Common myeloid progenitor, CD34-positive (primary cell): ENCODE measurements around the gene DNAJC15.

Source experiments
- CTCF ChIA-PET: fragments of 350-600 bp; sonication (Branson Sonifier 250); formaldehyde crosslinking; loops from one replicate; lab custom pipeline; 2021; ENCODE audit warnings: antibody characterized with exemption; lab: Charles Lee
- POLR2A ChIA-PET: fragments of 350-600 bp; sonication (Branson Sonifier 250); formaldehyde crosslinking; loops from one replicate; lab custom pipeline; 2021; ENCODE audit warnings: antibody characterized with exemption; lab: Charles Lee
- DNase-seq, 3 donors: peaks; one replicate each; pipeline versions ENCODE4 v3.0.0 to v3.0.0-alpha.2; 2013
- H3K27ac ChIP-seq, 2 experiments: 1 replicate in 1 of 2; 2 replicates in 1 of 2; pipeline ENCODE4 v1.7.0; 2013; ENCODE audit warnings: inconsistent platforms in 2 of 2, low read length in 2 of 2, mild to moderate bottlenecking in 2 of 2, low read depth in 1 of 2, moderate library complexity in 1 of 2; ENCODE audit not compliant: severe bottlenecking in 2 of 2, insufficient read depth in 1 of 2, poor library complexity in 1 of 2
- H3K27me3 ChIP-seq, 5 experiments: replicated peaks in 2 of 5; 1 replicate in 3 of 5; 2 replicates in 2 of 5; pipeline versions ENCODE4 v1.6.1 to v1.7.0; 2013; ENCODE audit warnings: low read length in 4 of 5, mild to moderate bottlenecking in 2 of 5, moderate library complexity in 2 of 5, inconsistent platforms in 1 of 5; ENCODE audit not compliant: insufficient read depth in 5 of 5, control insufficient read depth in 4 of 5
- H3K36me3 ChIP-seq, 4 experiments: 1 replicate in 2 of 4; 2 replicates in 2 of 4; pipeline versions ENCODE4 v1.6.1 to v1.7.0; 2013; ENCODE audit warnings: low read length in 3 of 4, control low read depth in 1 of 4, mild to moderate bottlenecking in 1 of 4; ENCODE audit not compliant: control insufficient read depth in 4 of 4, insufficient read depth in 4 of 4
- H3K4me1 ChIP-seq, 4 experiments: 1 replicate in 3 of 4; 2 replicates in 1 of 4; pipeline versions ENCODE4 v1.6.1 to v1.7.1; 2013; ENCODE audit warnings: low read length in 3 of 4, mild to moderate bottlenecking in 3 of 4, control low read depth in 1 of 4, inconsistent platforms in 1 of 4, moderate library complexity in 1 of 4; ENCODE audit not compliant: control insufficient read depth in 4 of 4, insufficient read depth in 4 of 4; ENCODE audit errors: control extremely low read depth in 1 of 4
- H3K4me3 ChIP-seq, 7 experiments: 1 replicate in 4 of 7; 2 replicates in 3 of 7; pipeline versions ENCODE4 v1.5.1 to v1.7.0; 2013; ENCODE audit warnings: mild to moderate bottlenecking in 7 of 7, low read length in 6 of 7, moderate library complexity in 6 of 7, inconsistent platforms in 2 of 7, low read depth in 2 of 7, control low read depth in 1 of 7; ENCODE audit not compliant: insufficient read depth in 4 of 7, control insufficient read depth in 1 of 7; ENCODE audit errors: extremely low read depth in 1 of 7
- H3K9me3 ChIP-seq, 5 experiments: 1 replicate in 4 of 5; 2 replicates in 1 of 5; pipeline versions ENCODE4 v1.6.1 to v1.7.1; 2013; ENCODE audit warnings: low read length in 4 of 5, mild to moderate bottlenecking in 2 of 5, inconsistent platforms in 1 of 5, low read depth in 1 of 5, moderate library complexity in 1 of 5; ENCODE audit not compliant: control insufficient read depth in 4 of 5, insufficient read depth in 2 of 5; ENCODE audit errors: control extremely low read depth in 1 of 5
- WGBS: methylation state at CpG from one replicate; pipeline ENCODE4 v1.1.5; 2013; ENCODE audit not compliant: insufficient coverage; 5-methylcytosine and 5-hydroxymethylcytosine counted together

Gene DNAJC15

GRCh38 chr13:43077046-43077445 is 53.7 kb downstream of the DNAJC15 start:
- ChIA-PET CTCF (interaction anchor here (1.0 to 1.4 kb wide), 4 partner anchors 9 to 15 kb away, joined by 3 to 4 read pairs (median 4); no protein-coding TSS in a partner anchor), POLR2A (no interaction called here)
- no peak for DNase-seq
- WGBS: 83% methylated on average over 1 of the region's 1 CpG
- no peaks in the 10 kb centered on the region for H3K27me3 ChIP-seq
- H3K36me3 ChIP-seq: peaks cover 2 to 10% (median 4%) of the 10 kb centered on the region in 4 experiments
- H3K27ac ChIP-seq: no peak overlapping the region
- H3K4me3 ChIP-seq: no peak overlapping the region
- no peaks in the 10 kb centered on the region for H3K9me3 ChIP-seq
- peaks cover 0 to 6% (median 3%) of the 10 kb centered on the region in 4 experiments for H3K4me1 ChIP-seq

- ChIA-PET POLR2A (no interaction called here), CTCF (interaction anchor here (1.0 to 1.4 kb wide), 2 partner anchors 8 to 10 kb away, joined by 4 read pairs; no protein-coding TSS in a partner anchor)
- Histone ChIP-seq H3K36me3 (peaks cover 0 to 10% (median 4%) of the 10 kb centered on the region in 4 experiments), H3K9me3 (no peaks in the 10 kb centered on the region), H3K27ac (no peak overlapping the region), H3K4me1 (peaks cover 0 to 6% (median 3%) of the 10 kb centered on the region in 4 experiments), H3K27me3 (no peaks in the 10 kb centered on the region), H3K4me3 (no peak overlapping the region)
- WGBS: no CpG with 5 or more reads among the region's 1 CpG
- DNase-seq: no peak
Measured at GRCh38 chr13:43077461-43077860, 54.1 kb downstream of the DNAJC15 start.

- peaks cover 0 to 6% (median 3%) of the 10 kb centered on the region in 4 experiments for H3K4me1 ChIP-seq
- no peaks in the 10 kb centered on the region for H3K27me3 ChIP-seq
- DNase-seq: no peak
- ChIA-PET CTCF (interaction anchor here (1.4 kb wide), 1 partner anchor 10 kb away, joined by 4 read pairs; no protein-coding TSS in a partner anchor), POLR2A (no interaction called here)
- no peaks in the 10 kb centered on the region for H3K9me3 ChIP-seq
- H3K27ac ChIP-seq: no peak overlapping the region
- peaks cover 0 to 10% (median 4%) of the 10 kb centered on the region in 4 experiments for H3K36me3 ChIP-seq
- no peak overlapping the region for H3K4me3 ChIP-seq
- WGBS: 93% methylated on average over 3 of the region's 4 CpGs
Measured at GRCh38 chr13:43077906-43078305, 54.5 kb downstream of the DNAJC15 start.

GRCh38 chr13:43078399-43078798 is 55.0 kb downstream of the DNAJC15 start:
- H3K27ac ChIP-seq: no peak overlapping the region
- ChIA-PET POLR2A (no interaction called here), CTCF (interaction anchor here (1.4 kb wide), 1 partner anchor 9 kb away, joined by 4 read pairs; no protein-coding TSS in a partner anchor)
- 100% methylated on average over 2 of the region's 4 CpGs for WGBS
- H3K4me1 ChIP-seq: peaks cover 0 to 6% (median 3%) of the 10 kb centered on the region in 4 experiments
- peaks cover 0 to 10% (median 4%) of the 10 kb centered on the region in 4 experiments for H3K36me3 ChIP-seq
- no peaks in the 10 kb centered on the region for H3K9me3 ChIP-seq
- no peaks in the 10 kb centered on the region for H3K27me3 ChIP-seq
- no peak for DNase-seq
- H3K4me3 ChIP-seq: no peak overlapping the region

- DNase-seq: no peak
- POLR2A ChIA-PET: no interaction called here
- Histone ChIP-seq H3K4me1 (peaks cover 0 to 6% (median 3%) of the 10 kb centered on the region in 4 experiments), H3K27me3 (no peaks in the 10 kb centered on the region), H3K27ac (no peak overlapping the region), H3K4me3 (no peak overlapping the region), H3K9me3 (no peaks in the 10 kb centered on the region), H3K36me3 (peaks cover 0 to 10% (median 4%) of the 10 kb centered on the region in 4 experiments)
- no CpG with 5 or more reads among the region's 2 CpGs for WGBS
- CTCF ChIA-PET: no interaction called here
Measured at GRCh38 chr13:43079392-43079931, 56.1 kb downstream of the DNAJC15 start.

- CTCF ChIA-PET: no interaction called here
- Histone ChIP-seq H3K27me3 (no peaks in the 10 kb centered on the region), H3K4me1 (peaks cover 0 to 6% (median 2%) of the 10 kb centered on the region in 4 experiments), H3K4me3 (no peak overlapping the region), H3K27ac (no peak overlapping the region), H3K9me3 (no peaks in the 10 kb centered on the region), H3K36me3 (peaks cover 0 to 10% (median 4%) of the 10 kb centered on the region in 4 experiments)
- no CpG with 5 or more reads among the region's 3 CpGs for WGBS
- POLR2A ChIA-PET: no interaction called here
- no peak for DNase-seq
Measured at GRCh38 chr13:43080199-43080598, 56.8 kb downstream of the DNAJC15 start.

- ChIA-PET POLR2A (no interaction called here), CTCF (interaction anchor here (0.6 to 1.6 kb wide), 2 partner anchors 113 to 549 kb away, joined by 3 to 5 read pairs; no protein-coding TSS in a partner anchor)
- Histone ChIP-seq H3K9me3 (no peaks in the 10 kb centered on the region), H3K36me3 (peaks cover 0 to 10% (median 4%) of the 10 kb centered on the region in 4 experiments), H3K27me3 (no peaks in the 10 kb centered on the region), H3K27ac (no peak overlapping the region), H3K4me3 (no peak overlapping the region), H3K4me1 (peaks cover 0 to 1% (median under 1%) of the 10 kb centered on the region in 4 experiments)
- no CpG with 5 or more reads among the region's 2 CpGs for WGBS
- no peak for DNase-seq
Measured at GRCh38 chr13:43081866-43082265, 58.5 kb downstream of the DNAJC15 start.
